NCI-H2227 (cell line): ENCODE results near the gene PERCC1.
A peak's percentile ranks its signal among the peaks of the same experiment; 100 is the strongest.

ENCODE experiments used
- DNase-seq: peaks from one replicate; lab custom pipeline; 2025; ENCODE audit not compliant: unreplicated experiment; lab: John Stamatoyannopoulos, UW

The PERCC1 gene

GRCh38 chr16:1430759-1431496 lies at the start of gene PERCC1:
Gene PERCC1, plus strand, starts transcription at chr16:1431078. Its CDS starts 1,516 bp downstream, at chr16:1432594.
- DNase-seq, result peak; percentile 45

- no peak for DNase-seq
Observed at GRCh38 chr16:1381612-1382406, 49.1 kb upstream of the PERCC1 start.

GRCh38 chr16:1383556-1383955 lies 47.3 kb upstream of the PERCC1 start:
- no peak for DNase-seq

GRCh38 chr16:1385232-1385631 lies 45.6 kb upstream of the PERCC1 start:
- no peak for DNase-seq

GRCh38 chr16:1387331-1387730 lies 43.5 kb upstream of the PERCC1 start:
- no peak for DNase-seq

- no peak for DNase-seq
Observed at GRCh38 chr16:1389762-1390161, 41.1 kb upstream of the PERCC1 start.

GRCh38 chr16:1390239-1390779 lies 40.6 kb upstream of the PERCC1 start:
- no peak for DNase-seq

- DNase-seq, result no peak
Observed at GRCh38 chr16:1392826-1393225, 38.1 kb upstream of the PERCC1 start.

- no peak for DNase-seq
Observed at GRCh38 chr16:1393613-1394176, 37.2 kb upstream of the PERCC1 start.

GRCh38 chr16:1394367-1394951 lies 36.4 kb upstream of the PERCC1 start:
- no peak for DNase-seq

- DNase-seq, result no peak
Observed at GRCh38 chr16:1395444-1396031, 35.3 kb upstream of the PERCC1 start.

- no peak for DNase-seq
Observed at GRCh38 chr16:1397779-1398178, 33.1 kb upstream of the PERCC1 start.

GRCh38 chr16:1398351-1398750 lies 32.5 kb upstream of the PERCC1 start:
- DNase-seq, result no peak

GRCh38 chr16:1398826-1399581 lies 31.9 kb upstream of the PERCC1 start:
- DNase-seq, result no peak

GRCh38 chr16:1401061-1401757 lies 29.7 kb upstream of the PERCC1 start:
- DNase-seq, result no peak

- no peak for DNase-seq
Observed at GRCh38 chr16:1401758-1402154, 29.1 kb upstream of the PERCC1 start.

GRCh38 chr16:1403036-1403435 lies 27.8 kb upstream of the PERCC1 start:
- no peak for DNase-seq

GRCh38 chr16:1403733-1404132 lies 27.1 kb upstream of the PERCC1 start:
- DNase-seq, result no peak

- DNase-seq, result no peak
Observed at GRCh38 chr16:1407753-1408152, 23.1 kb upstream of the PERCC1 start.
